Measurements from ENCODE around the gene TMPRSS3. TPM values are rescaled to one million over a fixed set of nuclear protein-coding genes. Genes with fewer than 3 reads are reported as not detected.

TMPRSS3 gene
- total RNA-seq, 2 experiments from 2014 or later, result 123 to 134 TPM

DNA sequence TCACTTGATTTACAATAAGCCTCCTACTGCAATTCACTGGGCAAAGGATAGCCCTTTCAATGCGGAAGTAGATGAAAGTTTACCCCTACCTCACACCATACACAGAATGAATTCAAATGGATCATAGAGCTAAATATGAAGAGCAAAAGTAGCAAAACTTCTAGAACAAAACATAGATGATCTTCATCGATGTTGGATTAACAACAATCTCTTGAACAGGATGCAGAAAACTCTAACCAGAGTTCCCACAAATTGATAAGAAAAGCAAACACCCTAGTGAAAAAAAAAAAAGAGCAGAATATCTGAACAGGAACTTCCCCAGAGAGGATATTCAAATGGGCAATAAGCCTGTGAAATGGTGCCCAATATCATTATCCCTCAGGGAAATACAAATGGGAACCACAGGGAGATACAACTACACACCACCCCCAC is 6.0 kb upstream of the TMPRSS3 start:
- Mint-ChIP-seq H3K27me3 (no peaks in the 10 kb centered on the region), H3K36me3 (ENCODE audit: low read depth) (peaks cover 78% of the 10 kb centered on the region), H3K9me3 (peaks cover 8% of the 10 kb centered on the region), H3K27ac (peak overlapping the region; percentile 87), H3K4me3 (peak overlapping the region; percentile 96), H3K4me1 (ENCODE audit: low read depth) (peaks cover 49% of the 10 kb centered on the region)
- TF ChIP-seq, protein P1, sequence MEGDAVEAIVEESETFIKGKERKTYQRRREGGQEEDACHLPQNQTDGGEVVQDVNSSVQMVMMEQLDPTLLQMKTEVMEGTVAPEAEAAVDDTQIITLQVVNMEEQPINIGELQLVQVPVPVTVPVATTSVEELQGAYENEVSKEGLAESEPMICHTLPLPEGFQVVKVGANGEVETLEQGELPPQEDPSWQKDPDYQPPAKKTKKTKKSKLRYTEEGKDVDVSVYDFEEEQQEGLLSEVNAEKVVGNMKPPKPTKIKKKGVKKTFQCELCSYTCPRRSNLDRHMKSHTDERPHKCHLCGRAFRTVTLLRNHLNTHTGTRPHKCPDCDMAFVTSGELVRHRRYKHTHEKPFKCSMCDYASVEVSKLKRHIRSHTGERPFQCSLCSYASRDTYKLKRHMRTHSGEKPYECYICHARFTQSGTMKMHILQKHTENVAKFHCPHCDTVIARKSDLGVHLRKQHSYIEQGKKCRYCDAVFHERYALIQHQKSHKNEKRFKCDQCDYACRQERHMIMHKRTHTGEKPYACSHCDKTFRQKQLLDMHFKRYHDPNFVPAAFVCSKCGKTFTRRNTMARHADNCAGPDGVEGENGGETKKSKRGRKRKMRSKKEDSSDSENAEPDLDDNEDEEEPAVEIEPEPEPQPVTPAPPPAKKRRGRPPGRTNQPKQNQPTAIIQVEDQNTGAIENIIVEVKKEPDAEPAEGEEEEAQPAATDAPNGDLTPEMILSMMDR (IDR thresholded peaks at IDR 0.05), result no peak
- CTCF ChIA-PET, result interaction anchor here (4.5 kb wide), 1 partner anchor 8 kb away, joined by 23 read pairs; no protein-coding TSS in a partner anchor
- POLR2A ChIA-PET, result interaction anchor here (1.4 to 9.3 kb wide), 4 partner anchors 9 to 29 kb away, joined by 4 to 133 read pairs (median 65); no protein-coding TSS in a partner anchor
- DNase-seq, result no peak
- no peak for ATAC-seq
- intact Hi-C loops (cut with micrococcal nuclease), result loop anchor here (5.0 kb wide), 1 partner anchor 40 kb away; no protein-coding TSS in a partner anchor

DNA sequence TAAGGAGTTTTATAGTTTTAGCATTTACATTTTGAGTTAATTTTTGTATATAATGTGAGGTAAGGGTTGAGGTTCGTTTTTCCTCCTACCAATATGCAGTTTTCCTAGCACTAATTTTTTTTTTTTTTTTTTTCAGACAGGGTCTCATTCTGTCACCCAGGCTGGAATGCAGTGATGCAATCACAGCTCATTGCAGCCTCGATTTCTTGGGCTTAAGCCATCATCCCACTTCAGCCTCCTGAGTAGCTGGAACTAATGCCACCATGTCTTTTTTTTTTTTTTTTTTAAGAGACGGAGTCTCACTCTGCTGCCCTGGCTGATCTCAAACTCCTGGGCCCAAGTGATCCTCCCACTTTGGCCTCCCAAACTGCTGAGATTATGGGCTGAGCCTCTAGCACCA is 5.3 kb upstream of the TMPRSS3 start:
- Mint-ChIP-seq H3K9me3 (peaks cover 8% of the 10 kb centered on the region), H3K4me1 (ENCODE audit: low read depth) (peaks cover 51% of the 10 kb centered on the region), H3K4me3 (peak overlapping the region; percentile 96), H3K27ac (peak overlapping the region; percentile 87), H3K27me3 (no peaks in the 10 kb centered on the region), H3K36me3 (ENCODE audit: low read depth) (peaks cover 77% of the 10 kb centered on the region)
- no peak for ATAC-seq
- intact Hi-C loops (cut with micrococcal nuclease), result loop anchor here (5.0 kb wide), 1 partner anchor 41 kb away; no protein-coding TSS in a partner anchor
- CTCF ChIA-PET, result interaction anchor here (4.5 kb wide), 1 partner anchor 8 kb away, joined by 23 read pairs; no protein-coding TSS in a partner anchor
- POLR2A ChIA-PET, result no interaction called here
- DNase-seq, result no peak
- TF ChIP-seq, protein P1 (IDR thresholded peaks at IDR 0.05), result no peak

DNA sequence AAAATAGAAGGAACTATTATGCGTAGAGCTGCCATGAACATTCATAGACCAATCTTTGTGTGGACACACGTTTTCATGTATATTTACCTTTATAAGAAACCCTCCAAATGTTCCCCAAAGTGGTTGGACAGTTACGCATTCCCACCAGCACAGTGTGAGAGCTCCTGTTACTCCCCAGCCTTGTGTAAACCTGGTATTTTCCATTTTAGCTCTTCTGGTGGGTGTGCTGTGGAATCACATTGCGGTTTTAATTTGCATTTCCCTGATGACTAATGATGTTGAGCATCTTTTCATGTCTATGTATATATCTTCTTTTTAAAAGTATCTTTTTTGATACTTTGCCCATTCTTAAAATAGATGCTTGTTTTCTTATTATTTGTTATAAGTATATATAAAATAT is 4.7 kb upstream of the TMPRSS3 start:
- ChIA-PET POLR2A (interaction anchor here (0.6 to 1.1 kb wide), 4 partner anchors 15 to 38 kb away, joined by 3 to 4 read pairs (median 3); no protein-coding TSS in a partner anchor), CTCF (interaction anchor here (0.8 kb wide), 1 partner anchor 13 kb away, joined by 3 read pairs; no protein-coding TSS in a partner anchor)
- Mint-ChIP-seq H3K4me1 (ENCODE audit: low read depth) (peaks cover 53% of the 10 kb centered on the region), H3K4me3 (peak overlapping the region; percentile 55), H3K27ac (peak overlapping the region; percentile 82), H3K9me3 (peaks cover 8% of the 10 kb centered on the region), H3K27me3 (no peaks in the 10 kb centered on the region), H3K36me3 (ENCODE audit: low read depth) (peaks cover 76% of the 10 kb centered on the region)
- ATAC-seq (peak; percentile 20), DNase-seq (no peak)
- intact Hi-C loops (cut with micrococcal nuclease), result loop anchor here (5.0 kb wide), 1 partner anchor 42 kb away; no protein-coding TSS in a partner anchor
- TF ChIP-seq, protein P1 (IDR thresholded peaks at IDR 0.05), result no peak

DNA sequence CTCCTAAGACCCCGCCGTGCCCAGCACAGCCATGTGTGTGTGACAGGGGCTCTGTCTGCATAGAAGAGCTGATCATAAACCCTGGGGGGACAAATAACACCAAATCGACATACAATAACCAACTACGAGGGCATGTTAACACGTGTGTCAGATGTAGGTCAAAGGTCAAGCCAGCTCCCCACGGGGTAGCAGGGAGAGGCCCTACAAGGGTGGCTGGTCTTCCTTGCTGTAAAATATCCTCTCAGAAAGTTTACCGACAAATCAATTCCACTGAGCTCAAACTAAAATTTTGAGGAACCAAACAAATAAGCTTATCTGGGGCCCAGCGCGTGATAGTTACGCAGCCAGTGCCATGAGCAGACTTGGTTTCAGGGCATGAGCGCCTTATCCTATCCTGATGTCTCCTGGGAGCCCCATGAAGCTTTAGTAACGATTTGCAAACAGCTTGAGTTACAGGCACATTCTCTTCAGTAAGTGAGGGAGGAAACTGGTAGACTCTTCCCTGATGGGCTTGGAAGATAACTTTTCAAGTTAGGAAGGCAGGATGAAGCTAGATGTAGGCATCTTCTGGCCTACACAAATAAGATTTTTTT is 2.7 kb upstream of the TMPRSS3 start:
- Mint-ChIP-seq H3K9me3 (peaks cover 8% of the 10 kb centered on the region), H3K27me3 (no peaks in the 10 kb centered on the region), H3K4me3 (no peak overlapping the region), H3K4me1 (ENCODE audit: low read depth) (peaks cover 67% of the 10 kb centered on the region), H3K36me3 (ENCODE audit: low read depth) (peaks cover 68% of the 10 kb centered on the region), H3K27ac (peak overlapping the region; percentile 62)
- TF ChIP-seq, protein P1 (IDR thresholded peaks at IDR 0.05), result no peak
- intact Hi-C loops (cut with micrococcal nuclease), result no loop called here
- POLR2A ChIA-PET, result interaction anchor here (0.7 to 1.7 kb wide), 9 partner anchors 10 to 43 kb away, joined by 3 to 8 read pairs (median 4); no protein-coding TSS in a partner anchor
- no peak for DNase-seq
- ATAC-seq, result no peak
- CTCF ChIA-PET, result interaction anchor here (0.7 to 1.9 kb wide), 10 partner anchors 9 to 60 kb away, joined by 3 to 8 read pairs (median 4); no protein-coding TSS in a partner anchor
